Neural progenitor cell (in vitro differentiated cells): ENCODE results near the gene GALM. TPM values are rescaled to one million over a fixed set of nuclear protein-coding genes. Genes with fewer than 3 reads are reported as not detected.

ENCODE experiments used
- DNase-seq: peaks from one replicate; pipeline ENCODE4 v3.0.0-alpha.2; 2016; ENCODE audit warnings: low spot score
- H2AFZ ChIP-seq: fragments of 200-600 bp; sonication (generic); replicated peaks from 2 replicates; pipeline ENCODE4 v1.6.1; 2016; ENCODE audit warnings: antibody characterized with exemption
- H3F3A ChIP-seq: fragments of 200-600 bp; sonication (generic); 2 replicates; pipeline ENCODE4 v1.6.1; 2016; ENCODE audit warnings: antibody characterized with exemption, low read depth
- H3K27ac ChIP-seq: fragments of 200-600 bp; sonication (generic); 2 replicates; pipeline ENCODE4 v1.5.1; 2016; ENCODE audit warnings: mild to moderate bottlenecking
- H3K27me3 ChIP-seq: fragments of 200-600 bp; sonication (generic); 2 replicates; pipeline ENCODE4 v1.6.1; 2016; ENCODE audit warnings: mild to moderate bottlenecking, moderate library complexity
- H3K36me3 ChIP-seq: fragments of 200-600 bp; sonication (generic); 2 replicates; pipeline ENCODE4 v1.5.1; 2016
- H3K4me1 ChIP-seq: fragments of 200-600 bp; sonication (generic); 2 replicates; pipeline ENCODE4 v1.6.1; 2016; ENCODE audit warnings: mixed run types
- H3K4me2 ChIP-seq: fragments of 200-600 bp; sonication (generic); 2 replicates; pipeline ENCODE4 v1.6.1; 2016
- H3K4me3 ChIP-seq: fragments of 200-600 bp; sonication (generic); 2 replicates; pipeline ENCODE4 v1.5.1; 2016
- H3K79me2 ChIP-seq: fragments of 200-600 bp; sonication (generic); 2 replicates; pipeline ENCODE4 v1.6.1; 2016; ENCODE audit warnings: low read depth
- H3K9ac ChIP-seq: fragments of 200-600 bp; sonication (generic); 2 replicates; pipeline ENCODE4 v1.6.1; 2016
- H3K9me3 ChIP-seq: fragments of 200-600 bp; sonication (generic); 2 replicates; pipeline ENCODE4 v1.5.1; 2016; ENCODE audit warnings: low read depth
- H4K20me1 ChIP-seq: fragments of 200-600 bp; sonication (generic); 2 replicates; pipeline ENCODE4 v1.6.1; 2016; ENCODE audit warnings: low read depth
- H3K27ac Mint-ChIP-seq: 3 replicates; pipeline ENCODE4 v1.8.0; 2021; ENCODE audit warnings: mixed read lengths
- H3K27me3 Mint-ChIP-seq: 2 replicates; pipeline ENCODE4 v1.8.0; 2022; ENCODE audit warnings: low read depth, mild to moderate bottlenecking, inconsistent platforms, moderate library complexity, mixed read lengths; ENCODE audit not compliant: insufficient read depth
- H3K36me3 Mint-ChIP-seq: 3 replicates; pipeline ENCODE4 v1.8.0; 2021; ENCODE audit warnings: mixed read lengths
- H3K4me1 Mint-ChIP-seq: 3 replicates; pipeline ENCODE4 v1.8.0; 2021; ENCODE audit warnings: mixed read lengths
- H3K4me3 Mint-ChIP-seq: 3 replicates; pipeline ENCODE4 v1.8.0; 2021; ENCODE audit warnings: mild to moderate bottlenecking, moderate library complexity, mixed read lengths
- H3K9me3 Mint-ChIP-seq: 3 replicates; pipeline ENCODE4 v1.8.0; 2020; ENCODE audit warnings: mixed read lengths
- CTCF ChIP-seq: fragments of 200-600 bp; sonication (generic); IDR thresholded peaks from 2 replicates; pipeline ENCODE4 v1.5.1; 2017; ENCODE audit warnings: antibody characterized with exemption, mild to moderate bottlenecking
- EZH2 ChIP-seq: fragments of 200-600 bp; sonication (generic); IDR thresholded peaks from 2 replicates; pipeline ENCODE4 v1.6.1; 2017; ENCODE audit warnings: antibody characterized with exemption, mild to moderate bottlenecking, moderate library complexity
- EZH2phosphoT487 ChIP-seq: fragments of 200-600 bp; sonication (generic); IDR thresholded peaks from 2 replicates; pipeline ENCODE4 v1.6.1; 2017; ENCODE audit warnings: antibody characterized with exemption
- total RNA-seq: library from RNA; depleted of rRNA; stranded (reverse); fragments of >200 nt; gene quantifications from 2 replicates; pipeline ENCODE4 v1.2.3, GENCODE V29; 2015; ENCODE audit warnings: low replicate concordance

The GALM gene
- total RNA-seq, 1 donor from 2014 or later: 7.1 TPM

- H3K36me3 ChIP-seq: no peaks in the 10 kb centered on the region
- H3K27ac Mint-ChIP-seq: no peak overlapping the region
- H3K4me1 Mint-ChIP-seq: no peaks in the 10 kb centered on the region
- no peaks in the 10 kb centered on the region for H4K20me1 ChIP-seq
- H3K79me2 ChIP-seq: no peaks in the 10 kb centered on the region
- no peaks in the 10 kb centered on the region for H3K27me3 ChIP-seq
- no peak overlapping the region for H3K4me2 ChIP-seq
- peaks cover 12% of the 10 kb centered on the region for H3K36me3 Mint-ChIP-seq
- H3K4me1 ChIP-seq: no peaks in the 10 kb centered on the region
- no peak overlapping the region for H3K4me3 Mint-ChIP-seq
- H3K9ac ChIP-seq: no peak overlapping the region
- H3K9me3 ChIP-seq: no peaks in the 10 kb centered on the region
- no peaks in the 10 kb centered on the region for H3F3A ChIP-seq
- no peaks in the 10 kb centered on the region for H3K9me3 Mint-ChIP-seq
- no peak for DNase-seq
- no peak overlapping the region for H3K4me3 ChIP-seq
- H3K27ac ChIP-seq: no peak overlapping the region
- no peak overlapping the region for H2AFZ ChIP-seq
- no peaks in the 10 kb centered on the region for H3K27me3 Mint-ChIP-seq
- TF ChIP-seq CTCF (no peak), EZH2 (no peak), EZH2phosphoT487 (no peak)
Observed at GRCh38 chr2:38692636-38693318, 26.9 kb downstream of the GALM start.

GRCh38 chr2:38697116-38697840 is 31.4 kb downstream of the GALM start:
- Histone ChIP-seq H3K4me3 (no peak overlapping the region), H2AFZ (no peak overlapping the region), H3K27ac (no peak overlapping the region), H3K27me3 (no peaks in the 10 kb centered on the region), H3K36me3 (no peaks in the 10 kb centered on the region), H4K20me1 (no peaks in the 10 kb centered on the region), H3K9me3 (no peaks in the 10 kb centered on the region), H3K79me2 (no peaks in the 10 kb centered on the region), H3F3A (no peaks in the 10 kb centered on the region), H3K9ac (no peak overlapping the region), H3K4me1 (no peaks in the 10 kb centered on the region), H3K4me2 (no peak overlapping the region)
- TF ChIP-seq CTCF (no peak), EZH2 (no peak), EZH2phosphoT487 (no peak)
- Mint-ChIP-seq H3K36me3 (peaks cover 5% of the 10 kb centered on the region), H3K9me3 (no peaks in the 10 kb centered on the region), H3K4me1 (no peaks in the 10 kb centered on the region), H3K4me3 (no peak overlapping the region), H3K27me3 (no peaks in the 10 kb centered on the region), H3K27ac (no peak overlapping the region)
- DNase-seq: no peak

- H3K36me3 Mint-ChIP-seq: peaks cover 6% of the 10 kb centered on the region
Observed at GRCh38 chr2:38698467-38699003, 32.6 kb downstream of the GALM start.

More at GRCh38 chr2:38698467-38699003, 32.6 kb downstream of the GALM start:
- Mint-ChIP-seq H3K9me3 (no peaks in the 10 kb centered on the region), H3K4me1 (peaks cover 3% of the 10 kb centered on the region), H3K27me3 (no peaks in the 10 kb centered on the region), H3K27ac (no peak overlapping the region), H3K4me3 (no peak overlapping the region)
- Histone ChIP-seq H3K4me2 (no peak overlapping the region), H3K4me1 (no peaks in the 10 kb centered on the region), H3F3A (no peaks in the 10 kb centered on the region), H3K4me3 (no peak overlapping the region), H3K27ac (no peak overlapping the region), H4K20me1 (no peaks in the 10 kb centered on the region), H3K9ac (no peak overlapping the region), H3K36me3 (no peaks in the 10 kb centered on the region), H3K9me3 (no peaks in the 10 kb centered on the region), H2AFZ (no peak overlapping the region), H3K27me3 (no peaks in the 10 kb centered on the region), H3K79me2 (no peaks in the 10 kb centered on the region)
- TF ChIP-seq EZH2 (no peak), CTCF (no peak), EZH2phosphoT487 (no peak)
- DNase-seq: no peak
